Measurements from ENCODE around the gene PLCL2. TPM values are rescaled to one million over a fixed set of nuclear protein-coding genes. Genes with fewer than 3 reads are reported as not detected.
A peak's percentile ranks its signal among the peaks of the same experiment; 100 is the strongest.

Gene PLCL2
- total and polyA plus RNA-seq, 10 of the 15 experiments (the other 5 are each of a cell fraction or from before 2014, with no cell fraction given) = 7.5 to 37.3 (median 21.7) TPM

GRCh38 chr3:16927485-16927884 lies 42.7 kb downstream of the PLCL2 start (continued):
- no peak for TF ChIP-seq RBBP5 (conservative IDR thresholded peaks at IDR 0.05)
- TF ChIP-seq CBX3 (IDR thresholded peaks at IDR 0.05; ENCODE audit: borderline replicate concordance, low read depth) = no peak
- TF ChIP-seq RAD51 (IDR thresholded peaks at IDR 0.05) = no peak
- TF ChIP-seq, protein P1, sequence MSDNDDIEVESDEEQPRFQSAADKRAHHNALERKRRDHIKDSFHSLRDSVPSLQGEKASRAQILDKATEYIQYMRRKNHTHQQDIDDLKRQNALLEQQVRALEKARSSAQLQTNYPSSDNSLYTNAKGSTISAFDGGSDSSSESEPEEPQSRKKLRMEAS (IDR thresholded peaks at IDR 0.05; ENCODE audit: low read depth, low read length) = no peak
- TF ChIP-seq, protein P2, sequence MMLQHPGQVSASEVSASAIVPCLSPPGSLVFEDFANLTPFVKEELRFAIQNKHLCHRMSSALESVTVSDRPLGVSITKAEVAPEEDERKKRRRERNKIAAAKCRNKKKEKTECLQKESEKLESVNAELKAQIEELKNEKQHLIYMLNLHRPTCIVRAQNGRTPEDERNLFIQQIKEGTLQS (IDR thresholded peaks at IDR 0.05; ENCODE audit: borderline replicate concordance, extremely low read depth, low read depth, low read length) = no peak
- TF ChIP-seq CHD1 (IDR thresholded peaks at IDR 0.05; ENCODE audit: low read depth, low read length) = no peak
- TF ChIP-seq SMC3 (IDR thresholded peaks at IDR 0.05; ENCODE audit: borderline replicate concordance, low read length) = peak; percentile 52; the same call in 1 of the 2 replicates
- TF ChIP-seq ZNF24 (IDR thresholded peaks at IDR 0.05) = no peak
- TF ChIP-seq, protein P3, sequence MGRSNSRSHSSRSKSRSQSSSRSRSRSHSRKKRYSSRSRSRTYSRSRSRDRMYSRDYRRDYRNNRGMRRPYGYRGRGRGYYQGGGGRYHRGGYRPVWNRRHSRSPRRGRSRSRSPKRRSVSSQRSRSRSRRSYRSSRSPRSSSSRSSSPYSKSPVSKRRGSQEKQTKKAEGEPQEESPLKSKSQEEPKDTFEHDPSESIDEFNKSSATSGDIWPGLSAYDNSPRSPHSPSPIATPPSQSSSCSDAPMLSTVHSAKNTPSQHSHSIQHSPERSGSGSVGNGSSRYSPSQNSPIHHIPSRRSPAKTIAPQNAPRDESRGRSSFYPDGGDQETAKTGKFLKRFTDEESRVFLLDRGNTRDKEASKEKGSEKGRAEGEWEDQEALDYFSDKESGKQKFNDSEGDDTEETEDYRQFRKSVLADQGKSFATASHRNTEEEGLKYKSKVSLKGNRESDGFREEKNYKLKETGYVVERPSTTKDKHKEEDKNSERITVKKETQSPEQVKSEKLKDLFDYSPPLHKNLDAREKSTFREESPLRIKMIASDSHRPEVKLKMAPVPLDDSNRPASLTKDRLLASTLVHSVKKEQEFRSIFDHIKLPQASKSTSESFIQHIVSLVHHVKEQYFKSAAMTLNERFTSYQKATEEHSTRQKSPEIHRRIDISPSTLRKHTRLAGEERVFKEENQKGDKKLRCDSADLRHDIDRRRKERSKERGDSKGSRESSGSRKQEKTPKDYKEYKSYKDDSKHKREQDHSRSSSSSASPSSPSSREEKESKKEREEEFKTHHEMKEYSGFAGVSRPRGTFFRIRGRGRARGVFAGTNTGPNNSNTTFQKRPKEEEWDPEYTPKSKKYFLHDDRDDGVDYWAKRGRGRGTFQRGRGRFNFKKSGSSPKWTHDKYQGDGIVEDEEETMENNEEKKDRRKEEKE (IDR thresholded peaks at IDR 0.05) = no peak
- no peak for TF ChIP-seq PML (IDR thresholded peaks at IDR 0.05; ENCODE audit: low read length)
- no peak for TF ChIP-seq NBN (IDR thresholded peaks at IDR 0.05)
- no peak for TF ChIP-seq POLR2AphosphoS5 (IDR thresholded peaks at IDR 0.05; ENCODE audit: low read length)
- TF ChIP-seq NRF1 (conservative IDR thresholded peaks at IDR 0.05; ENCODE audit: low read depth, low read length) = no peak
- no peak for TF ChIP-seq FOXK2 (IDR thresholded peaks at IDR 0.05)
- peak; percentile 33; the same call in 1 of the 2 replicates for TF ChIP-seq IRF4 (IDR thresholded peaks at IDR 0.05; ENCODE audit: low read depth, low read length)
- no peak for TF ChIP-seq SRF (IDR thresholded peaks at IDR 0.05; ENCODE audit: low read depth in 2 of 2, low read length in 2 of 2)
- 0 out of 2 replicates have a peak, but pooled peaks have one; percentile 29 for TF ChIP-seq MTA2 (IDR thresholded peaks at IDR 0.05; ENCODE audit: low read depth)
- no peak for TF ChIP-seq ASH2L (IDR thresholded peaks at IDR 0.05; ENCODE audit: borderline replicate concordance, low read depth)
- 0 out of 2 replicates have a peak, but pooled peaks have one; percentile 42 for TF ChIP-seq MEF2A (IDR thresholded peaks at IDR 0.05; ENCODE audit: insufficient read depth, low read depth, low read length)
- TF ChIP-seq CREB1 (IDR thresholded peaks at IDR 0.05; ENCODE audit: low read depth) = no peak
- TF ChIP-seq RELA (IDR thresholded peaks at IDR 0.05; ENCODE audit: borderline replicate concordance, partially characterized antibody) = no peak
- no peak for TF ChIP-seq FOS (IDR thresholded peaks at IDR 0.05; ENCODE audit: borderline replicate concordance, extremely low read depth, insufficient read length)
- TF ChIP-seq BACH1 (IDR thresholded peaks at IDR 0.05; ENCODE audit: borderline replicate concordance) = no peak
- TF ChIP-seq PRDM15 (CRISPR knock-in tag; IDR thresholded peaks at IDR 0.05) = no peak
- no peak for TF ChIP-seq KAT2A (conservative IDR thresholded peaks at IDR 0.05; ENCODE audit: control insufficient read depth, low read depth, low read length)
- TF ChIP-seq E2F4 (IDR thresholded peaks at IDR 0.05; ENCODE audit: low read depth, low read length) = no peak

Data from GM12878 (cell line).